Testis (tissue), 3 donors: ENCODE measurements around the gene XYLT1. TPM values are rescaled to one million over a fixed set of nuclear protein-coding genes. Genes with fewer than 3 reads are reported as not detected.

ENCODE experiments used
- DNase-seq: peaks from one replicate; pipeline ENCODE4 v3.0.0-alpha.2; 2019
- H3K27ac ChIP-seq, 2 donors: fragments of 200-600 bp; sonication (generic); one replicate each; pipeline ENCODE4 v1.5.1; 2019
- H3K27me3 ChIP-seq: fragments of 200-600 bp; sonication (generic); one replicate; pipeline ENCODE4 v1.5.1; 2019
- H3K36me3 ChIP-seq: fragments of 200-600 bp; sonication (generic); one replicate; pipeline ENCODE4 v1.5.1; 2017; ENCODE audit warnings: low read depth; ENCODE audit errors: missing control alignments
- H3K4me1 ChIP-seq: fragments of 200-600 bp; sonication (generic); one replicate; pipeline ENCODE4 v1.5.1; 2019
- H3K4me3 ChIP-seq, 2 donors: fragments of 200-600 bp; sonication (generic); one replicate each; pipeline ENCODE4 v1.5.1; 2017 to 2019
- H3K9me3 ChIP-seq: fragments of 200-600 bp; sonication (generic); one replicate; pipeline ENCODE4 v1.5.1; 2017
- CTCF ChIP-seq, 3 experiments: fragments of 450-650 bp in 2 of 3; fragments of 200-600 bp in 1 of 3; sonication (generic) in 1 of 3; IDR thresholded peaks; one replicate each; pipeline ENCODE4 v1.5.1; 2016 to 2019; ENCODE audit warnings: antibody characterized with exemption in 3 of 3, mild to moderate bottlenecking in 2 of 3, moderate library complexity in 1 of 3
- POLR2A ChIP-seq: fragments of 450-650 bp; IDR thresholded peaks from one replicate; pipeline ENCODE4 v1.6.1; 2017; ENCODE audit warnings: antibody characterized with exemption, mild to moderate bottlenecking, moderate library complexity
- WGBS, 2 donors: methylation state at CpG; one replicate each; pipeline ENCODE4 v1.1.5; 2018; 5-methylcytosine and 5-hydroxymethylcytosine counted together
- intact Hi-C: fragments of 100-400 bp; cut with DNase I; formaldehyde crosslinking; loops from one replicate; pipeline ENCODE4 v1.15.1; 2023; ENCODE audit warnings: low total_unique reads
- polyA plus RNA-seq: library from polyadenylated mRNA; stranded (reverse); fragments of 350-450 nt; fragmentation: Illumina TruSeq; extraction: RNeasy Lipid Tissue Mini Kit (QIAGEN cat#74804); gene quantifications from one replicate; pipeline ENCODE4 v1.2.3, GENCODE V29; 2014; ENCODE audit warnings: low read depth, low replicate concordance; ENCODE audit not compliant: insufficient read depth
- total RNA-seq, 2 donors: library from RNA; depleted of rRNA; stranded (reverse); fragments of >200 nt; gene quantifications; one replicate each; pipeline ENCODE4 v1.2.3, GENCODE V29; 2016

The XYLT1 gene
- total and polyA plus RNA-seq, 3 donors from 2014 or later, result 6.5 to 20.7 (median 13.6) TPM

- 94 to 95% methylated on average over 13 of the region's 13 CpGs for WGBS, 2 donors
- H3K27me3 ChIP-seq, result no peaks in the 10 kb centered on the region
- DNase-seq, result no peak
- no peaks in the 10 kb centered on the region for H3K9me3 ChIP-seq
- no peak for TF ChIP-seq POLR2A
- no peak for TF ChIP-seq CTCF (IDR thresholded peaks at IDR 0.05)
- peak overlapping the region in 1 of 2 donors; percentile 79 for H3K27ac ChIP-seq
- H3K4me3 ChIP-seq, result no peak overlapping the region
- intact Hi-C loops, result no loop called here
- H3K36me3 ChIP-seq, result no peaks in the 10 kb centered on the region
- H3K4me1 ChIP-seq, result peaks cover 19% of the 10 kb centered on the region
Observed at GRCh38 chr16:17357307-17358062, 113.3 kb downstream of the XYLT1 start.

GRCh38 chr16:17356243-17356933 is 114.4 kb downstream of the XYLT1 start:
- H3K36me3 ChIP-seq, result no peaks in the 10 kb centered on the region
- H3K27ac ChIP-seq, result no peak overlapping the region
- no peaks in the 10 kb centered on the region for H3K9me3 ChIP-seq
- no peak overlapping the region for H3K4me3 ChIP-seq
- WGBS, 2 donors, result 71 to 75% methylated on average over 11 of the region's 11 CpGs
- no peaks in the 10 kb centered on the region for H3K27me3 ChIP-seq
- intact Hi-C loops, result no loop called here
- DNase-seq, result no peak
- peaks cover 19% of the 10 kb centered on the region for H3K4me1 ChIP-seq
- no peak for TF ChIP-seq POLR2A
- TF ChIP-seq CTCF (IDR thresholded peaks at IDR 0.05), result no peak

GRCh38 chr16:17354685-17355084 is 116.1 kb downstream of the XYLT1 start:
- TF ChIP-seq POLR2A (no peak), CTCF (IDR thresholded peaks at IDR 0.05) (no peak)
- no peaks in the 10 kb centered on the region for H3K9me3 ChIP-seq
- no peak overlapping the region for H3K4me3 ChIP-seq
- intact Hi-C loops, result no loop called here
- no peaks in the 10 kb centered on the region for H3K27me3 ChIP-seq
- H3K4me1 ChIP-seq, result peaks cover 22% of the 10 kb centered on the region
- WGBS, 2 donors, result 53 to 68% methylated on average over 4 of the region's 4 CpGs
- no peak for DNase-seq
- H3K36me3 ChIP-seq, result no peaks in the 10 kb centered on the region
- H3K27ac ChIP-seq, result no peak overlapping the region

- H3K4me1 ChIP-seq, result peaks cover 17% of the 10 kb centered on the region
- intact Hi-C loops, result no loop called here
- no peak for DNase-seq
Observed at GRCh38 chr16:17354141-17354601, 116.6 kb downstream of the XYLT1 start.

More at GRCh38 chr16:17354141-17354601, 116.6 kb downstream of the XYLT1 start:
- TF ChIP-seq CTCF (IDR thresholded peaks at IDR 0.05) (no peak), POLR2A (no peak)
- Histone ChIP-seq H3K9me3 (no peaks in the 10 kb centered on the region), H3K4me3 (no peak overlapping the region), H3K36me3 (no peaks in the 10 kb centered on the region), H3K27me3 (no peaks in the 10 kb centered on the region), H3K27ac (no peak overlapping the region)
- WGBS, 2 donors, result 64 to 72% methylated on average over 10 of the region's 10 CpGs
